ENCODE data around the gene KCTD16.

DNA sequence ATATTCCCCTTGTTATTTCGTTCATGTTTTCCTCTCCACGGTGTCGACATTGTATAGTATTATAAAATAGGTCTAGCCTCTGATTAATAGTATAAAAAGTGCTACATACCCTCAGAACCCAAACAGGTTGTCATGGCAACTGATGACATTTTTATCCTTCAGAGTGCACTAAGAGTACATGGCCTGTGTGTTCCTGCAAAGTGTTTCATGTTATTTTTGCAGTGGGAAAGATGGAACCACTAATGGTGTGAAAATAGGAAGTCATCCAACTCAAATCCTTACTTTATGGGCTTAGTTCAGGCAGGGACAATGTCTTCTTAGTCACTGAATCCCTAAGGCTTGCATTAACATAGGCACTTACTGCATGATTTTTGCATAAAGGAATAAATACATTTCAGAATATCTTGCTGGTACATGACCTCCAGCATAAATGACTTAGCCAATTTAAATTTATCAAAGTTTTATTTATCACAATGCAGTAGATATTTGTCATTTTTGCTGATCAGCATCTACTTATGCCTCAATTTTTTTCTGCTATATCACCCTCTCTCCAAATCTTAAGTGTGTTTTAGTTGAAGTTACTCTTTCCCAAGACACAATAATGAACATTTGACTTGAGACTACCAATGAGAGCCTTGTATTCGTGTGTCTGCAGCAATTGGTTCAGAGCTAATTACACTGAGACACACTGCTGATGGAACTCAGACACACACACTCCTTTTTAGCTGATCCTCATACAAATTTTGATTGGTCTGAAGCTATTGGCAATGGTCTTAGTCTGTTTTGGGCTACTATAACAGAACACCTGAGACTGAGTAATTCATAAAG, 243.7 kb downstream of the KCTD16 start:
- TF ChIP-seq CTCF (IDR thresholded peaks at IDR 0.05) = no peak
- TF ChIP-seq POLR2A (IDR thresholded peaks at IDR 0.05) = no peak

All from body of pancreas (tissue), 4 donors.